Measurements from ENCODE around the gene EEF1G.

DNA sequence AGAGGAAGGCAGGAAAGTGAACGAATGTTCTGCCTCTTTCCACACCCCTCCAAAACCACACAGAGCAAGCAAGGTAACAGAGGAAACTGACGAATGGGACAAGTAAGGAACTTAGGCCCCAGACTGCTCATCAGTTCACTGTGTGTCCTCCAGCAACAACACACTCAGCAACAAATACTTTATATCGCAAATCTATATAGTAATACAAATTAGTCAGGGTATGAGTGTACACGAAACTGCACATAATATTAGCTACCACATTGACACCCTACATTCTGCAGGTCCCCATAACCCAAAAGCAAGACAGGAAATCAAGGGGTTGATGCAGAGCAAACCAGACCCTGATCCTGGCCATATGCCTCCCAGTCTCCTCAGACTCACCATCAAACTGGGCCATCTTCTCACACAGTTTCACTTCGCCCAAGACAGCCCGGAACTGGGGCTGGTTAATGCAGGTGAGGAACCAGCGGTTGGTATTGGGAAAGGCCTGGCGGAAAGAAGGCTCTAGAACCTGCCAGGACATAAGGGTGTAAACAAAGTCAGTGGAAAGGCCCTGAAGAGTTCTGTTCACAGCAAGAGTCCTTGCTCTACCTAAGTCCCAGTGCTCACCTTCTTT lies 6.6 kb downstream of the EEF1G start:
- TF ChIP-seq, protein P1, sequence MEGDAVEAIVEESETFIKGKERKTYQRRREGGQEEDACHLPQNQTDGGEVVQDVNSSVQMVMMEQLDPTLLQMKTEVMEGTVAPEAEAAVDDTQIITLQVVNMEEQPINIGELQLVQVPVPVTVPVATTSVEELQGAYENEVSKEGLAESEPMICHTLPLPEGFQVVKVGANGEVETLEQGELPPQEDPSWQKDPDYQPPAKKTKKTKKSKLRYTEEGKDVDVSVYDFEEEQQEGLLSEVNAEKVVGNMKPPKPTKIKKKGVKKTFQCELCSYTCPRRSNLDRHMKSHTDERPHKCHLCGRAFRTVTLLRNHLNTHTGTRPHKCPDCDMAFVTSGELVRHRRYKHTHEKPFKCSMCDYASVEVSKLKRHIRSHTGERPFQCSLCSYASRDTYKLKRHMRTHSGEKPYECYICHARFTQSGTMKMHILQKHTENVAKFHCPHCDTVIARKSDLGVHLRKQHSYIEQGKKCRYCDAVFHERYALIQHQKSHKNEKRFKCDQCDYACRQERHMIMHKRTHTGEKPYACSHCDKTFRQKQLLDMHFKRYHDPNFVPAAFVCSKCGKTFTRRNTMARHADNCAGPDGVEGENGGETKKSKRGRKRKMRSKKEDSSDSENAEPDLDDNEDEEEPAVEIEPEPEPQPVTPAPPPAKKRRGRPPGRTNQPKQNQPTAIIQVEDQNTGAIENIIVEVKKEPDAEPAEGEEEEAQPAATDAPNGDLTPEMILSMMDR (IDR thresholded peaks at IDR 0.05) = no peak
- TF ChIP-seq POLR2A (IDR thresholded peaks at IDR 0.05) = no peak

All from Peyer's patch (tissue), 4 donors.